K562 (cell line): ENCODE data around the gene PMVK. TPM values are rescaled to one million over a fixed set of nuclear protein-coding genes. Genes with fewer than 3 reads are reported as not detected.
A peak's percentile ranks its signal among the peaks of the same experiment; 100 is the strongest.

Experiments used
- ELF2 ChIP-seq: fragments of 250-450 bp; sonication (Bioruptor Pico); IDR thresholded peaks from 2 replicates; pipeline ENCODE4 v1.5.0; 2021; ENCODE audit warnings: mild to moderate bottlenecking
- GABPB2 ChIP-seq: fragments of 250-450 bp; sonication (Bioruptor Pico); conservative IDR thresholded peaks from 2 replicates; pipeline ENCODE4 v1.5.1; 2021; ENCODE audit warnings: mild to moderate bottlenecking
- GTF2F1 ChIP-seq: IDR thresholded peaks from 2 replicates; pipeline ENCODE4 v1.6.1; 2011; ENCODE audit warnings: low read depth, low read length, improper control_type of control experiment
- NFYB ChIP-seq: IDR thresholded peaks from 2 replicates; pipeline ENCODE4 v1.6.1; 2011; ENCODE audit warnings: mild to moderate bottlenecking, moderate library complexity; ENCODE audit not compliant: insufficient read length; ENCODE audit errors: extremely low read depth
- PML ChIP-seq: IDR thresholded peaks from 2 replicates; pipeline ENCODE4 v1.6.1; 2012; ENCODE audit warnings: low read length, inconsistent platforms
- RAD51 ChIP-seq: fragments of 450-650 bp; IDR thresholded peaks from 2 replicates; pipeline ENCODE4 v1.7.1; 2016; ENCODE audit warnings: low read depth, mild to moderate bottlenecking, borderline replicate concordance
- RBM22 ChIP-seq: fragments of 200-400 bp; formaldehyde crosslinking; IDR thresholded peaks from 2 replicates; pipeline ENCODE4 v1.6.1; 2018; ENCODE audit warnings: low read length, low read depth; ENCODE audit not compliant: poor library complexity, severe bottlenecking
- SAFB ChIP-seq: fragments of 200-400 bp; formaldehyde crosslinking; IDR thresholded peaks from 2 replicates; pipeline ENCODE4 v1.6.1; 2017; ENCODE audit warnings: low read depth, low read length, borderline replicate concordance
- SP2 ChIP-seq: IDR thresholded peaks from 2 replicates; pipeline ENCODE4 v1.6.1; 2011; ENCODE audit warnings: mild to moderate bottlenecking, low read depth, low read length, moderate library complexity; ENCODE audit not compliant: poor library complexity, severe bottlenecking; ENCODE audit errors: extremely low read depth
- TAF15 ChIP-seq: fragments of 200-400 bp; formaldehyde crosslinking; IDR thresholded peaks from 2 replicates; pipeline ENCODE4 v1.6.1; 2017; ENCODE audit warnings: mild to moderate bottlenecking, low read depth, low read length, moderate library complexity
- TRIM28 ChIP-seq: fragments of 450-650 bp; IDR thresholded peaks from 2 replicates; pipeline ENCODE4 v1.6.1; 2017
- ZBTB40 ChIP-seq, 2 experiments: fragments of 450-650 bp in 1 of 2; sonication (generic) in 1 of 2; formaldehyde crosslinking in 1 of 2; IDR thresholded peaks; 2 replicates each; pipeline versions ENCODE4 v1.7.1 to v1.9.0; 2016 to 2022; ENCODE audit warnings: inconsistent platforms in 1 of 2, mild to moderate bottlenecking in 1 of 2, missing genetic modification reagents in 1 of 2
- ZMIZ1 ChIP-seq, 2 experiments: fragments of 150-350 bp in 1 of 2; IDR thresholded peaks; 2 replicates each; pipeline ENCODE4 v1.6.1; 2012 to 2016; ENCODE audit warnings: low read depth in 2 of 2, low read length in 2 of 2, mild to moderate bottlenecking in 1 of 2, moderate library complexity in 1 of 2
- ZNF586 ChIP-seq: fragments of 450-650 bp; formaldehyde crosslinking; conservative IDR thresholded peaks from 2 replicates; pipeline ENCODE4 v1.4.0; 2020; ENCODE audit warnings: mild to moderate bottlenecking, moderate library complexity
- ZNF785 ChIP-seq: fragments of 250-450 bp; sonication (Bioruptor Pico); IDR thresholded peaks from 2 replicates; pipeline ENCODE4 v1.4.0; 2020; ENCODE audit warnings: mild to moderate bottlenecking
- polyA plus RNA-seq, 8 experiments: library from polyadenylated mRNA; depleted of rRNA in 4 of 8; stranded (reverse) in 5 of 8; unstranded in 3 of 8; fragments of >200 nt; fragmentation: Nextera tagmentation in 2 of 8; fragmentation: Illumina TruSeq in 1 of 8; extraction: Ambion mirVana in 2 of 8; extraction: Trizol in 1 of 8; gene quantifications; 2 replicates each; pipeline versions ENCODE4 v1.2.1 to v1.2.3, GENCODE V29; 2011 to 2014; ENCODE audit warnings: inconsistent platforms in 1 of 8, missing spikeins in 1 of 8
- total RNA-seq, 7 experiments: library from RNA; depleted of rRNA in 6 of 7; stranded (reverse); fragments of >200 nt in 6 of 7; fragmentation: Illumina TruSeq in 2 of 7; extraction: Trizol in 2 of 7; gene quantifications; 2 replicates each; pipeline versions ENCODE4 v1.2.1 to v1.2.3, GENCODE V29; 2011 to 2021; ENCODE audit warnings: low replicate concordance in 1 of 7

The PMVK gene
- total and polyA plus RNA-seq, 9 of the 15 experiments (the other 6 are each of a cell fraction or from before 2014, with no cell fraction given), result 1.1 to 15.3 (median 6.3) TPM

- no peak for TF ChIP-seq ZBTB40 (IDR thresholded peaks at IDR 0.05)
- peak; percentile 22; the same call in 1 of the 2 replicates for TF ChIP-seq ZBTB40 (CRISPR knock-in tag; IDR thresholded peaks at IDR 0.05)
- TF ChIP-seq GABPB2, result no peak
- no peak for TF ChIP-seq RAD51
- TF ChIP-seq ZNF785 (CRISPR knock-in tag), result no peak
- 0 out of 2 replicates have a peak, but pooled peaks have one; percentile 66 for TF ChIP-seq ELF2 (CRISPR knock-in tag)
- no peak for TF ChIP-seq SP2
- no peak; a peak in 1 of 4 replicates for TF ChIP-seq ZMIZ1 (IDR thresholded peaks at IDR 0.05; ENCODE audit: low read depth in 2 of 2, low read length in 2 of 2)
- TF ChIP-seq GTF2F1, result no peak
- no peak for TF ChIP-seq SAFB
- TF ChIP-seq ZNF586 (CRISPR knock-in tag), result no peak
- TF ChIP-seq TAF15, result no peak
- TF ChIP-seq RBM22, result no peak
- TF ChIP-seq NFYB, result no peak
- peak; percentile 76 for TF ChIP-seq PML
- no peak for TF ChIP-seq TRIM28
Measured at GRCh38 chr1:154974808-154975408, 38.4 kb upstream of the PMVK start (continued).
